Hepatic stellate cell (primary cell): ENCODE measurements around the gene GJA3.

Experiments
- DNase-seq: peaks from one replicate; pipeline ENCODE4 v3.0.0; 2011; ENCODE audit warnings: low spot score

The GJA3 gene

DNA sequence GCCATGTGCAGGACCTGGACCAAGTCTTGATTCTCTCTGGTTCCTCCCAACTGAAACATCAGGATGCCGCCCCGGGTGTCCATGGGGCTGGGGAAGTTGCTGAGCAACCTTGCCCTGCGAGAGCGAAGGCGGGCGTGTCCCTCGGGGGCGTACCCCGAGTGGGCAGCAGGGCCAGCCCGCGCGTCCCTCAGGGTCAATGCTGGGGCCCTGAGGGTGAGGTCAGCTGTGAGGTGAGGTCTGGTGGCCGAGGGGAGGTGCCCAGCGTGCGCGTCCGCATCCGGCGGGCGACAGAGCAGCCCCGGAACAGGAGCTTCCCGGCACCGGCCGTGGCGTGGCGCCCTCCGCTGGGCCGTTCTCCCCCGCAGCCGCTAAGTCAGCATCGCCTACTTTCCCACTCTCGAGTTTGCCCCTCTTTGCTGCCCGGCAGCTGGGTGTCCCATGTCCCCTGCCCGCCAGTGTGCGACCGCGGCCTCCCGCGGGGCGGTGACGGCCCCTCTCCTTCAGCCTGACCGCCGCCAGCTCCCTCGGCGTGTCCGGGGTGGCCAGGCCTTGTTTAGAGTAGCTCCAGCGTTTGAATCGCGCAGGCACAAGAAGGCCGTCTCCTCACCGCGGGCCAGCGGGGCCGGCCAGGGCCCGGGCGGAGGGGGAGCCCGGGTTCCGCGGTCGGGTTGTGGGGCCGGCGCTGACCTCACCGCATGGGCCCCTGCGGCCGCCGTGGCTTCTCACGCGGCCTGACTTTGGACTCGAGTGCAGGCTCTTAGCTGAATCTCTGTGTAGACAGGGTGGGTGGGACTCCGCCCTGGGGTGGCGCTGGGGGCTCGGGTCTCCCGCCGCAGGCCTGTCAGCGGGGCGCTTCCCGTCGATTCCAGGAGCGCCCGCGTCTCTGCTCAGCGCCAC lies 33.0 kb downstream of the GJA3 start:
- peak; percentile 61 for DNase-seq

DNA sequence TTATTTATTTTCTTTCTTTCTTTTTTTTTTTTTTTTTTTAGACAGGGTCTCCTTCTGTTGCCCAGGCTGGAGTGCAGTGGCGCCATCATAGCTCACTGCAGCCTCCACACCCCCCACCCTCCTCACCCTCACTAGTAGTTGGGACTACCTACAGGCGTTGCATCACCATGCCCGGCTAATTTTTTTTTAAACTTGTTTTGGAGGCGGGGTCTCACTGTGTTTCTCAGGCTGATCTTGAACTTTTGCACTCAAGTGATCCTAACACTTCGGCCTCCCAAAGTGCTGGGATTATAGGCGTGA lies 33.6 kb downstream of the GJA3 start:
- no peak for DNase-seq

DNA sequence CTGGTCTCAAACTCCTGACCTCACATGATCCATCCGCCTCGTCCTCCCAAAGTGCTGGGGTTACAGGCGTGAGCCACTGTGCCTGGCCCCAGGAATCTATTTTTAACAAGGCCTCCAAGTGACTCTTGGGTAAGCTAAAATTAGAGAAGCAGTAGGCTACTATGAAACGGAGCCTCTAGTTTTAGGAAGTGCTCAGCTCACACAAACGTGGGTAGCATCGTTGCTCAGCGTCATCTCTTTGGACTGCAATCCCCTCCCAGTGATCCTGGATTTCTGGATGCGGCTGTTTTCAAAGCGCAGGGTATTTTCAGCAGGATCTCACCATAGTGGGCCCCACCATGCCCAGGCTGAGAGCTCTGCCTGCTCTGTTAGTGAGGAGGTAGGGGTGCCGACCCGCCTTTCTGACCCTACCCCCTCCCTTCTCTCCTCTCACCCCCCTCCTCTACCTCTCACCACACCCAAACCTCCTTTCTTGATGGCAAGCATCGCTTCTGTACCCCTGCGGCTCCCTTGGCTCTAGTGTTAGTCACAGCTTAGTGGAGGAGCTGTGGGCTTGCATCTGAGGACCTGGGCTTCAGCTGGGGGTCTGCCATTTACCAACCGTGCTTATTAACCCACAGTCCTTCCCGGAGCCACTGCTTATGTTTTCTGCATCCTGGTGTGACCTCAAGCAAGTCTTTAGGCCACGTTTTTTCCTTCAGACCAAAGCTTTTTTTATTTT lies 34.2 kb downstream of the GJA3 start:
- no peak for DNase-seq

DNA sequence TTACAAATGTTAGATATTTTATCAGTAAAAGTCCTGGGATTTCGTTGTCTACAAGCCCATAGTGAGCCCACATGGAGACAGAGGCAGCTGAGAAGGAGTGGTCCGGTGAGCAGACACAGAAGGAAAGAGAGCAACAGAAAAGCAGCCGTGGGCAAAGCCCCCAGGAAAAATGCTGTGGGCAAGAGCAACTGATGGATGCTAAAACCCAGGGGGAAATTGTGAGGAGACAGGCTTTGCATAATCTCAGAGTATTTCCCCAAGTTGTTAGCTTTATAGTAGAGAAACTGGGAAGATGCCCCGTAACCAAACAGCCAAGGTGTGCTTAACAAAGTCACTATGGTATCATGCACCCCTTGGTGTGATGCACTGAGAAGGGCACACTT lies 35.1 kb downstream of the GJA3 start:
- DNase-seq = no peak

DNA sequence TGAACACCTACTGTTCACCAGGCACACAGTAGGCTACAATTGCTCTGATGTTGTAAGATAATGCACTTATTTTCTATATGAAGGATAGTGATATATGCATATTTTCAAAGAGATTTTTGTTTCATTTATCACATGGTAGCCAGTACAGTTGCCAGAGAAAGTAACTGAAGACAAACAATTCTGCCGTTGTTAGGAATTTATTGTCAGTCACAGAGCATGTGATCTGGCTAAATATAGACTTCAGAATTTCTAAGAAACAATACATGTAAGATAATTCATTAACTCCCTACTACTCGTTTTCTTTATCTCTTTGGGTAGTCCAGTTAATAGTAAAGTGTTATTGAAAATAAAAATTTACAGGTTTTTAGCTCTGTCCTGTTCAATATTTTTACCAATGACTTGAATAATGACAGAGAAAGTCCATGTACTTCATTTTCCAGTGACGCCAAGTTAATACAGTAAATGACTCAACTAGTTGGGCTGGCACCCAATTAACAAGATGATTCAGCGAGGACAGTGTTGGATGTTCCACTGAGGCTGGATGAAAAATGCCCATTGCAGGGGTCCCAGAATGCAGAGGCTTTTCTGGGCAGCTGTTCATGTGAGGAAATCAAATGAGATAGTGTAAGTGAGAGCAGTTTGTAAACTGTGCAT lies 35.6 kb downstream of the GJA3 start:
- peak; percentile 59 for DNase-seq

DNA sequence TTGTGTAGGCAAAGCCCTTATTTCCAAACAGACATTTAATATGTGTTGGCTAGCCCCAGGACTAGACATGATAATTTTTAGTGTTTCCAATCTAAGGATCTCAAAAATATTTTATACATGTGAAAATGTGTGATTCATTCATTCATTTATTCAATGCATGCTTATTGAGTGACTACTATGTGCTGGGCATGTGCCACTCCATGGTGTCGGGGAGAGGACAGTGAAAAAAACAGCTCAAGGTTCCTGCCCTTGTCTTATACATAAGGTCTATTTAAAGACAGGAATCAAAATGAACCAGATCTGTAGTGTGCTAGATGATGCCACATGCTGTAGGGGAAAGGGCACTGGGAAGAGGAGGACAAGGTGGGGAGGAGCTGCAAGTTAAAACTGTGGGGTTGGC lies 36.5 kb downstream of the GJA3 start:
- no peak for DNase-seq

DNA sequence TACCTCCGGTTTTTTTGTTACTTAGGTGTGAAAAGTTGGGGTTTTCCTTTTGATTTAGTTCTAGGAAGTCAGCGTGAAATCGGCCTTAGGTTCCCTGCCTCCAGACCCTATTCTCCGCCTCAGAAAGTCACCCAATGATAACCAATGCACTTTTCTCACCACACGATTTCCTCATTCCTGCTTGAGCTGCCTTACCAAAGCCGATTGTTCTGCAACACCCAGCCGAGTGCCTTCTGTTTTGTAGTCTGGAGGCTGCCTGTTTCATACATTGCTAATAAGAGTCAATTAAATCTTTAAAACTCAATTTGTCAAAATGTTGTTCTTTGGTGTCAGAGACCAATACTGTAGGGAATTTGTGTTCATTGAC lies 39.7 kb downstream of the GJA3 start:
- no peak for DNase-seq

DNA sequence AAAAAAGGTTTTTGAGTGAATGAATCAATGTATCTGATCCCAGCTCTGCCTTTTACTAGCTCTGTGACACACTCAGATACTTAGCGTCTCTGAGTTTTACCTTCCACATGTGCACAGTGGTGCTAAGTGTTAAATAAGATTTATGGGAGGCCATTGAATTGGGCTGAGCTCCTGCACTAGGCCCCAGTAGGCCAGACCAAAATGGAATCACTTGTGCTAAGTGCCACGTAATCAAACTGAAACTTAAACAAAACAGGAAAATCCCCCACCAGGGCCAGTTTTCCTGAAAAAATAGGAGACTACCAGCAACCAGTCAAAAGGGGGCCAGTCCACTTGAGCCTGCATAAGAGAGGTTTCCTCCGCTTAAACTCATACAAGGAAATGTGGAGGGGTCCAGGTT lies 40.9 kb downstream of the GJA3 start:
- no peak for DNase-seq

DNA sequence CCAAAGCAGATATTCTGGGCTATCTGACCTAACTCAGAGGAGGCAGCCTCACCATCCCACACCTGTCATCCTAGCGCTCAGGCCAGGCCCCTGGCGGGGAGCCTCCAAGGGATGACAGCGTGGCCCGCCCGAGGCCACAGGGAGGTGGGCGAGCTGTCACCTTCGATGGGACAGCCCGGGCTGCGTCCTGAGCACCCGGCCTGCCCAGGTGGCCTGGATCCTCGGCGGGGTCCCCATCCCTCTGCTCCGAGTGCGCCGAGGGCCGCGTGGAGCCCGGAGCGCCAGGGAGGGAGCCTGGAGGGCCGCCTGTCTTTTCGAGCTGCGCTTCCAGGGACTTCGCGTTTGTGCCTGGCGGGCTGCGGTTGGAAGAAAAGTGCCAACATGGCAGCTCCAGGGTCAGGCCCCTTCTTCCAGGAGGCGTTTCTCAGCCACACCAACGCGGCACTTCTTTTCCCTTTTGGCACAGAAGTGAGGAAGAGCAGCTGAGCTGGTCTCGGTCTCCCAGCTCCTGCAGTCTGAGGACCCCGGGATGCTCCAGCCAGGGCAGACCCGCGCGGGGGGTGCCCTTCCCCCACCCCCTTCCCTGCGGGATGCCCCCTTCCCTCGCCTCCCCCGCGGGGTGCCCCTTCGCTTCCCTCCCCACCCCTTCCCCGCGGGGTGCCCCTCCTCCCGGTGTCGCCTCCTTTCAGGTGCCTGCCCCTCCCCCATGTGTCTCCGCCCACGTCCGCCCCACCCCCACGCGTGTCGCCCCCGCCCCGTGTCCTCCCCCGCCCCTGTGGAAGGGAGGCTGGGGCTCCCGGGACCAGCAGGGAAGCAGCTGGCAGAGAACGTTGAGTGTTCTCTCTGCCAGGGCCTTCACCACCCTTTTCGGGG lies 42.3 kb downstream of the GJA3 start:
- peak; percentile 42 for DNase-seq

DNA sequence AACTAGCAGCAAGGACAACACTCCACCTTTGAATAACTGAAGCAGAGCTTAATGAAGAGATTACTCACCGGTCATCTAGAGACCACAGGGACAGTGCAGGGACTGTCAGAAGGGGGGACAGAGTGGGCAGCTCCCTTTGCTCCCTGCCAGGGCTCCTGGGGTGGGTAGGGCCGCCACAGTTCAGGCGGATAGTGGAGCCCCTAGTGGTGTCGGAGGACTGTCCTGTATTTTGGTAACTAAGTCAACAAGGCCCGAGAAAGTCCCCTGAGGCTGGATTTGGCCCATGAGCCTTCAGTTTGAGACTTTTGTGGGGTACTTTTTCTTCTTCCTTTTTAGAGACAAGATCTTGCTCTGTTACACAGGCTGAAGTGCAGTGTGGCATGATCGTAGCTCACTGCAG lies 44.6 kb downstream of the GJA3 start:
- DNase-seq = no peak

DNA sequence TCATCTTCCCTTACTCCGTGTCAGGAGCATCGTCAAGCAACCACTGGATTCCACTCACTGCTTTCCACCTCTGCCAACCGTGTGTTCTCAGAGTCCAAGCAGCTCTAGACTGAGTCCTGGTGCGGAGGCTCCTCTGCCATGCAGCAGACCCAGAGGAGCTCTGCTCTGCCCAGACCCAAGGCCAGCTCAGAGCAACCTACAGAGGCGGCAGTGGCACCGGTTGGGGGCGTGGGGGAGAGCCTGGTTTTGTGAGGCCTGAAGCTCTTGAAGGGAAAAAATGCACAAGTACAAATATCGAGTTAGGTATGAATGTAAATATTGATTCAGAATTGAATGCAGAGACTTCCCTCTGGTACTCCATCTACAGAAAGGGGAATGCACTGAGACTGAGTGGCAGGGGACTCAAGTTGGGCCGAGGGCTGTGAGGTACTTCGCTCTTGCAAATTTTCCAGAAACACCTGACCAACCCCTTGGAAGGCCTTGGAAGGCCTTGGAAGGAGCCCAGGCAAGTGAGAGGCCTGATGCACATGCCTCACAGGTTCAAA lies 46.7 kb downstream of the GJA3 start:
- DNase-seq = no peak

DNA sequence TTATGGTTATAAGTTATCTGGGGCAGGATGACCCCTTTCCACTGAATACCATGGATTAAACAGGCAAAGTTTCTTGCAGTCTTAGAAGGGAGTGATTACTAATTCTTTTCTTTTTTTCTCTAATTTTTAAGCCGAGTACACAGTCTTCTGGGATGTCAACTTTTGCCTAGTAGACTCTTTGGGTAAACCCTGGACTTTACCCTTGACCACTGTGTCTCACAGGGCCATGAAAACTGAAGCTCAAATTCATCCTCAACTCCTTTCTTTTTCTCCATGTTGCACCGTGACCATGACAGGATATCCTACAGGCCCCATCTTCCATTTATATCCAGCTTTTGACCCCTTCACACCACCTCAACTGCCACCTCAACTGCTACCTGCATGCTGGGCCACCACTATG lies 51.8 kb downstream of the GJA3 start:
- no peak for DNase-seq

DNA sequence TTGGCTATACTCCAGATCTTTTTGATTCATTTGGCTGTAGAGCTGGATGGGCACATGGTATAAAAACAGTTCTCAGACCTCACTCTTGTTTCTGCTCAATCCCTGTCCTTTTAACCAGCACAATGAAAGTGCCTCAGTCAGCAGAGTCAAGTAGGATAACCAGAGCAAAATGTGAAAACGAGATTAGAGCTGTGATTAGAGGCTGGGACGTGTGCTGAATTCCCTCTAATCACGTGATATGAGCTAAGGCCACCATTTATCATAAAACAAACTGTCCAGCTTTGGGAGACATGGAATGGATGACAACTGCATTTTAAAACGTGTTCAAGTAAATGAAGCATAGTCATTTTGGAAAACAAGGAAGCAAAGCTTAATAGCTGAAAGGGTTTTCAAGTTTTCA lies 54.1 kb downstream of the GJA3 start:
- no peak for DNase-seq

DNA sequence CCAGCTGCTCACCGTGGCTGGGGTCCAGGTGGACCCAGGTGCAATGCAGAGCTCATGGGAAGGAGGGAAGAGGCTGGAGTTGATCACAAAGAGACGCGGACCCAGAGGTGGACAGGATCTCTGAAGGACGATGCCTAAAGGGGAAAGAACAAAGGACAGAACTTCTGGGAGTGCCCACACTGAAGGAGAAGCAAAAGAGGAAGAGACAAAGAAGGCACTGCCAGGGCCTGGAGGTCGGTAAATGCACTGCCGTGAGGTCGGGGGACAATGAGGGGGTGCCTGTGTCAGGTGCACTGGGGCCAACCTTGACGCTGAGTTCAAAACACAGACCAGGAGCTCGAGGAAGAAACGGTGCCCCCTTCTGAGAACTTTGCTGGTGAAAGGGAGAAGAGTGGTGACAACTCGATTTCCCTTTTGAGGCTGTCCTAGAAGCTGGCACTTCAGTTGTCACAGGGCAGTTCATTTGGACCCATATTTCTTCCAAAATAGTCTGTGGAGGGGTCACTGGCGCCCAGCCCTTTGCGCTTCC lies 55.6 kb downstream of the GJA3 start:
- no peak for DNase-seq

DNA sequence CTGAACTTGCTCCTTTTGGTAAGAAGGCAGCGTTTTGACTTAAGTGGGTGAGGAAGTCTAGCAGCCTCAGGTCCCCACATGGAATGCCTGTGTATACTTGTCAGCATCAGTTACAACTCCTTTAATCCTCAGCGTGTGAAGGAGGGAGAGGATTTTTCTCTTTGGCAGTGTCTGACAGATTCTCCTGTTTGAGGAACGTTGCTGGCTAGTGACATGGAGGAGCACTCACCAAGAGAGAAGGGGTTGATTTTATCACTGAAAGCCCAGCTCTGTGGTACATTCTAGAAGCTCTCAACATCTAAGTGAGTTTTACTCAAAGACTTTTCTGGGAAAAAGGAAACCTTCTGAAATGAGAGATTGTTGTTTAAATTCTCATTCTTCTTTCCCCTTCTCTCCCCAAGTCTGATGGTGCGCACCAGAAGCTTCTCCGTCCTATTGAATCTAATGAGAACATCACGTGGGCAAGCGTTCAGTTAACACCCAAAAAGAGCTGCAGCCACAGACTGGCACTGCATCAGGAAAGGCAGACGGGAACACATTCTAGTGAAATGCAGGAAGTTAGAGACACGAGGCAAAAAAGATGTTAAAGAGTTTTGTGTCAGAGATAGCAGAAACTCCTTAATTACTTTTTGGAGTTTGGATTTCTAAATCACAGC lies 58.2 kb downstream of the GJA3 start:
- no peak for DNase-seq

DNA sequence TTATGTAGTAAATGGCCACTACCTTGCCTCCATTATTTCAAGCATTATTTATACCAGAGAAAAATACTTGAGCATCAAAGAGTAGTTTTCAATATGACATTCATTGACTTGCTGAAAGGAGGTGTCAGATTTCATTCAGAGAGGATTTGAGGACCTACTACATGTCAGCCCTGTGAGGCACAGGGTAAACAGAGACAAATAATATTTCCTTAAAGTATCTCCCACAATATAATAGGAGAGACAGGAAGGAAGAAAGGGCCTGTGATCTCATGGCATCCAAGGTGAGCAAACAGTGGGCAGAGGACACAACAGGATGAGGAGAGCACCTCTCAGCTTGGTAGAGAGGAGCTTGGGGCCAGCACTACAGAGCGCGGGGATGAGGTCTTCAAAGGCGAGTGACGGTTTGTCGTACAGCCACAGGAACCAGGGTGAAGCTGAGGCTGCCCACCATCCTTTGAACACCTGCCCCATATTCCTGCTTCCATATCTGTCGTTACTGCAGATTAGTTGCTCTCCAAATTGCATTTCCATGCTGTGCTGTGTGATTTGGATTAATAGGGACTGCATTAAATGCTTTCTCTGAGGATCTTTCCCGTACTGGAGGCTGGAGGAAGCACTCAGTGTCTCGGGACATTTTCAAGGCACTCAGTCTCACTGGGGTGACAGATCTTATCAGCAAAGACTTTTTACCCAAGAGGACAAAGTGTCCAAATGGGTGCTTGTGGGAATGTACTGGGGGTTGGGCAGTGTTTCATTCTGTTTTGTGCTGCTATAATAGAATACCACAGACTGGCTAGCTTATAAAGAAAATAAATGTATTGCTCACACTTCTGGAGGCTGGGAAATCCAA lies 59.2 kb downstream of the GJA3 start:
- DNase-seq = no peak

DNA sequence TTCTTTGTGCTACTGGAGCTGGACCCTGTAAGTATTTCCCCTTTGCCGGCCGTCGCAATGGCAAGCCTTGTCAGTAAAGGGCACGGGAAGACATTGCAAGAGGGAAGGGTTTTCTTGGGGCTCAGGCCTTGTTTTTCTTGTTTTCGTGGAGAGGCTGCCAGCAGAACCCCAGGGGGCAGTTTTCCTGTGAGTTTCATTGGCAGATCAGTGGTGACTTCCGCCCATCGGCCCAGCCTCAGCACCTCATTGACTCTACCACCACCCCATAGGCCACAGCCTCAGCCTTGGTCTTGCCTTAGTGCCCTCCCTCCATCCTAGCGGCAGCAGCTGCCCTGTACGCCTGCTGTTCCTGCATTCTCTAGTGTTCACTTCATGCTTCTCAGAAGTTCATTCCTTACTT lies 61.5 kb downstream of the GJA3 start:
- DNase-seq = no peak

DNA sequence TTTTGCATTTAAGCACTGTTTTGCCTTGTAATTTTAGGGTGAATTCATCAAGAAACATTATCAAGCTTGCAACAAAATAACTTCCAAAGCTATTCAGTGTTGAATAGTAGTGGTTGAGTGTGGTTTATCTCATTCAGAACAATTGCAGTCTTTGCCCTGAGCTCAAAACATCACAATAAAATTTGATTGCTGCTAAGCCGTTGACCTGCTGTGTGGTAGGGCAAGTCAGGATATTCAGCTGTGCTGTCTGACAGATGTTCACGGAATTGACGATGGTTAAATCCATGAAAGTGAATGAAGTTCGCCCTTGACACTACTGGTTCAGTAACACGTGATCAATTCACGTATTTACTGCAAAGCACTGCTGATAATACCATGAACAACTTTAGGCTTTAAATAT lies 66.9 kb downstream of the GJA3 start:
- DNase-seq = no peak

DNA sequence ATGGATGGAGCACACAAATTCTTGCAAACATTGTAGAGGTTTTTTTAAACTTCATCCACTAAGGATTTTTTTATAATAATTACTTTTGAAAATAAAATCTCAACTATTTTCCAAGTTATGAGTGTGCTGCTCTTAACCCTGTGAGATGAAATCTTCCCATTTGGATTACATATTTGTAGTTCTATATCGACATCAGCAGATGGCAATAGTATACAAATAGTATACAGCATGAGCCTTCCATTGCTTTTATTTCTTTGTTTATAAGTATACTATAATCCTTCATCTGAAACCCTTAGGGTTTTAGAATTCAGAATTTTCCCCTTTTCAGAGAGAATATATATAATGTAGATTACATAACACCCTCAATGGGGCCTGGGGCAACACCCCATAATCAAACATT lies 70.5 kb downstream of the GJA3 start:
- no peak for DNase-seq
